ENCODE results near the gene CAPN15.

GRCh38 chr16:505479-506245, 21.9 kb upstream of the CAPN15 start:
- TF ChIP-seq CTCF (IDR thresholded peaks at IDR 0.05) (no peak), POLR2A (IDR thresholded peaks at IDR 0.05) (no peak)

Measured in right lobe of liver (tissue), 4 donors.